ENCODE data around the gene TRAF4.

GRCh38 chr17:28765038-28765437 is 21.2 kb downstream of the TRAF4 start:
- TF ChIP-seq, protein P1, sequence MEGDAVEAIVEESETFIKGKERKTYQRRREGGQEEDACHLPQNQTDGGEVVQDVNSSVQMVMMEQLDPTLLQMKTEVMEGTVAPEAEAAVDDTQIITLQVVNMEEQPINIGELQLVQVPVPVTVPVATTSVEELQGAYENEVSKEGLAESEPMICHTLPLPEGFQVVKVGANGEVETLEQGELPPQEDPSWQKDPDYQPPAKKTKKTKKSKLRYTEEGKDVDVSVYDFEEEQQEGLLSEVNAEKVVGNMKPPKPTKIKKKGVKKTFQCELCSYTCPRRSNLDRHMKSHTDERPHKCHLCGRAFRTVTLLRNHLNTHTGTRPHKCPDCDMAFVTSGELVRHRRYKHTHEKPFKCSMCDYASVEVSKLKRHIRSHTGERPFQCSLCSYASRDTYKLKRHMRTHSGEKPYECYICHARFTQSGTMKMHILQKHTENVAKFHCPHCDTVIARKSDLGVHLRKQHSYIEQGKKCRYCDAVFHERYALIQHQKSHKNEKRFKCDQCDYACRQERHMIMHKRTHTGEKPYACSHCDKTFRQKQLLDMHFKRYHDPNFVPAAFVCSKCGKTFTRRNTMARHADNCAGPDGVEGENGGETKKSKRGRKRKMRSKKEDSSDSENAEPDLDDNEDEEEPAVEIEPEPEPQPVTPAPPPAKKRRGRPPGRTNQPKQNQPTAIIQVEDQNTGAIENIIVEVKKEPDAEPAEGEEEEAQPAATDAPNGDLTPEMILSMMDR (IDR thresholded peaks at IDR 0.05; ENCODE audit: borderline replicate concordance, extremely low read depth, low read length, poor library complexity, severe bottlenecking), result no peak
- no peak for TF ChIP-seq EZH2 (IDR thresholded peaks at IDR 0.05; ENCODE audit: borderline replicate concordance, low read depth, low read length, severe bottlenecking)

Data from DND-41 (cell line).